Heart left ventricle (tissue), 16 donors: ENCODE data around the gene PCYOX1L. TPM values are rescaled to one million over a fixed set of nuclear protein-coding genes. Genes with fewer than 3 reads are reported as not detected.

Experiments used
- ATAC-seq, 4 donors: fragments of 200-7000 bp; cut with Tn5 transposase; one replicate each; pipeline ENCODE4 v1.9.1; 2020 to 2022; ENCODE audit warnings: moderate library complexity in 4 of 4, mild to moderate bottlenecking in 3 of 4, moderate number of reproducible peaks in 1 of 4
- DNase-seq, 5 donors: peaks; one replicate each; pipeline ENCODE4 v3.0.0-alpha.2; 2020
- H3K27ac ChIP-seq, 12 donors: fragments of 200-600 bp; sonication (generic) in 4 of 12; one replicate each; pipeline versions ENCODE4 v1.5.0 to v1.8.0; 2016 to 2022; ENCODE audit warnings: mild to moderate bottlenecking in 2 of 12
- H3K27me3 ChIP-seq, 9 donors: fragments of 200-600 bp; sonication (generic) in 2 of 9; one replicate each; pipeline versions ENCODE4 v1.5.1 to v1.8.0; 2016 to 2022; ENCODE audit warnings: mild to moderate bottlenecking in 3 of 9
- H3K36me3 ChIP-seq, 9 donors: fragments of 200-600 bp; sonication (generic) in 2 of 9; one replicate each; pipeline versions ENCODE4 v1.5.0 to v1.8.0; 2018 to 2022; ENCODE audit warnings: mild to moderate bottlenecking in 2 of 9
- H3K4me1 ChIP-seq, 12 donors: fragments of 200-600 bp; sonication (generic) in 4 of 12; one replicate each; pipeline versions ENCODE4 v1.5.0 to v1.8.0; 2016 to 2022; ENCODE audit warnings: mild to moderate bottlenecking in 3 of 12
- H3K4me3 ChIP-seq, 12 donors: fragments of 200-600 bp; sonication (generic) in 4 of 12; one replicate each; pipeline versions ENCODE4 v1.5.0 to v1.8.0; 2017 to 2022; ENCODE audit warnings: mild to moderate bottlenecking in 9 of 12, moderate library complexity in 4 of 12
- H3K9me3 ChIP-seq, 12 donors: fragments of 200-600 bp; sonication (generic) in 4 of 12; one replicate each; pipeline versions ENCODE4 v1.5.0 to v1.8.0; 2016 to 2022; ENCODE audit warnings: mild to moderate bottlenecking in 1 of 12
- CTCF ChIP-seq, 12 donors: fragments of 200-600 bp; sonication (generic) in 4 of 12; IDR thresholded peaks; one replicate each; pipeline versions ENCODE4 v1.5.0 to v1.8.0; 2018 to 2022; ENCODE audit warnings: antibody characterized with exemption in 12 of 12, mild to moderate bottlenecking in 5 of 12
- POLR2A ChIP-seq, 2 donors: fragments of 450-650 bp; IDR thresholded peaks; one replicate each; pipeline ENCODE4 v1.6.1; 2017; ENCODE audit warnings: antibody characterized with exemption in 2 of 2, mild to moderate bottlenecking in 2 of 2, moderate library complexity in 2 of 2
- WGBS, 4 donors: extraction: QIAGEN DNeasy Blood & Tissue Kit in 2 of 4; methylation state at CpG; one replicate each; pipeline versions ENCODE4 v1.1.5 to v1.1.7; 2013 to 2018; 5-methylcytosine and 5-hydroxymethylcytosine counted together
- intact Hi-C, 10 donors: fragments of 100-400 bp; cut with DNase I; formaldehyde crosslinking; loops; one replicate each; pipeline versions ENCODE4 v1.11.1 to v1.14.2; 2022
- polyA plus RNA-seq, 2 donors: library from polyadenylated mRNA; stranded (reverse); fragments of 200-250 nt; gene quantifications; one replicate each; pipeline ENCODE4 v1.2.3, GENCODE V29; 2013
- total RNA-seq, 9 donors: library from RNA; depleted of rRNA in 2 of 9; stranded (reverse); fragments of >200 nt in 2 of 9; fragmentation: NEBNext Ultra II Directional in 3 of 9; extraction: Animal tissue kit (Norgen Biotek cat#: 25700) in 3 of 9; gene quantifications; one replicate each; pipeline versions ENCODE4 v1.1.0 to v1.2.4, GENCODE V29; 2016 to 2023
- donor health status: ischemic (EF 13 %, LVEDD 7.1; RV severe dilation, severe dysfunction).
- donor health status: healthy with polysubstance abuse.
- donor health status: DM: no; HTN: yes; CAD: no.
- donor health status: DM: no; HTN: no; CAD: no.
- donor health status: ischemic (EF 25% LVEDD 6.9; RV normal size, moderate dysfunction).
- donor health status: ischemic (EF 25% LVEDD 5.7; RV mildly dilated, moderate dysfunction).
- donor health status: healthy.
- donor health status: DM: yes; HTN: yes; CAD: no.
- donor health status: ischemic (EF 35%, LVEDD 5.7; RV mildly dilated, moderate dysfunction).
- donor health status: nonischemic (EF 11% LVEDD 7.7; RV severe dilation, severe dysfunction).
- donor health status: DM: yes; HTN: yes; CAD: no.
- donor health status: PGD.
- donor health status: ischemic (EF 29% LVEDD 5.4; RV normal size, mild dysfunction).
- donor health status: nonischemic (EF 23%, LVEDD 6.1; RV moderate dilation, normal function).

Gene PCYOX1L
- total and polyA plus RNA-seq, 11 donors = 2.3 to 6.8 (median 3.7) TPM

GRCh38 chr5:149362541-149362940 lies 4.7 kb downstream of the PCYOX1L start:
- Histone ChIP-seq H3K27me3 (no peaks in the 10 kb centered on the region), H3K36me3 (no peaks in the 10 kb centered on the region), H3K27ac (no peak overlapping the region), H3K9me3 (no peaks in the 10 kb centered on the region), H3K4me3 (no peak overlapping the region), H3K4me1 (peaks cover 0 to 25% (median 9%) of the 10 kb centered on the region in 12 donors)
- no peak for TF ChIP-seq POLR2A (IDR thresholded peaks at IDR 0.05)
- TF ChIP-seq CTCF (IDR thresholded peaks at IDR 0.05) = no peak
- intact Hi-C loops = no loop called here
- ATAC-seq (no peak), DNase-seq (no peak)
- 87 to 93% (median 90%) methylated on average over 12 of the region's 12 CpGs for WGBS, 4 donors

GRCh38 chr5:149363358-149363757 lies 5.5 kb downstream of the PCYOX1L start:
- no peaks in the 10 kb centered on the region for H3K27me3 ChIP-seq
- TF ChIP-seq CTCF (IDR thresholded peaks at IDR 0.05) (no peak), POLR2A (IDR thresholded peaks at IDR 0.05) (no peak)
- H3K9me3 ChIP-seq = no peaks in the 10 kb centered on the region
- ATAC-seq (no peak), DNase-seq (no peak)
- H3K4me3 ChIP-seq = no peak overlapping the region
- no peak overlapping the region for H3K27ac ChIP-seq
- H3K4me1 ChIP-seq = peaks cover 0 to 27% (median 6%) of the 10 kb centered on the region in 12 donors
- intact Hi-C loops = no loop called here
- H3K36me3 ChIP-seq = no peaks in the 10 kb centered on the region

GRCh38 chr5:149363936-149364335 lies 6.1 kb downstream of the PCYOX1L start:
- no peak overlapping the region for H3K4me3 ChIP-seq
- H3K9me3 ChIP-seq = no peaks in the 10 kb centered on the region
- ATAC-seq (no peak), DNase-seq (no peak)
- no peaks in the 10 kb centered on the region for H3K27me3 ChIP-seq
- intact Hi-C loops = no loop called here
- TF ChIP-seq POLR2A (IDR thresholded peaks at IDR 0.05) (no peak), CTCF (IDR thresholded peaks at IDR 0.05) (no peak)
- peaks cover 0 to 21% (median 3%) of the 10 kb centered on the region in 12 donors for H3K4me1 ChIP-seq
- H3K27ac ChIP-seq = no peak overlapping the region
- 93 to 98% (median 96%) methylated on average over 9 of the region's 9 CpGs for WGBS, 4 donors
- no peaks in the 10 kb centered on the region for H3K36me3 ChIP-seq

GRCh38 chr5:149364719-149365118 lies 6.9 kb downstream of the PCYOX1L start:
- Histone ChIP-seq H3K36me3 (no peaks in the 10 kb centered on the region), H3K4me1 (peaks cover 0 to 16% (median 3%) of the 10 kb centered on the region in 12 donors), H3K27ac (no peak overlapping the region), H3K4me3 (no peak overlapping the region), H3K9me3 (no peaks in the 10 kb centered on the region), H3K27me3 (no peaks in the 10 kb centered on the region)
- ATAC-seq = no peak
- intact Hi-C loops = loop anchor here in 6 of 10 donors (5.0 kb wide), 4 partner anchors 47 to 232 kb away; no protein-coding TSS in a partner anchor
- TF ChIP-seq POLR2A (IDR thresholded peaks at IDR 0.05) (no peak), CTCF (IDR thresholded peaks at IDR 0.05) (no peak)
- WGBS, 4 donors = 94 to 100% (median 96%) methylated on average over 2 of the region's 2 CpGs
- no peak for DNase-seq
